ENCODE data around the gene SP4.

SP4 gene

DNA sequence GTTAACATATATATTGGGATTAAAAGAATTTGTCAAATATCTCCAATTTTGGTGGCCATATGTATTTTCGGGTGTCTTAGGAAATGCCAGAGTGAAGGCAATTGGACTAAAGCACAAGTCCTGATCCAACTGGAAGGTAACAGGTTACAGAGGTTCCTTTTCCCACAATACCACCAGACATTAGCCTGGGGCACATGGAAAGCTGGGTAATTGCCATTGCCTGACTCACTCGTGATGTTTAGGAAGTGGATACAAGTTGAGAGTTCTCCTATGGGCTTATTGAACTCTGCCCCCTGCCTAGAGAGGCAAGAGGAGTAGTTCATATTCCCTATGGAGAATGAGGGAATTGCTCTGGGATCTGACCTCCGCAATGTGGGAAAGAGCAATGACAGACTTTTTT is 120.6 kb downstream of the SP4 start:
- DNase-seq (ENCODE audit: low read depth) = no peak
- TF ChIP-seq, protein P1, sequence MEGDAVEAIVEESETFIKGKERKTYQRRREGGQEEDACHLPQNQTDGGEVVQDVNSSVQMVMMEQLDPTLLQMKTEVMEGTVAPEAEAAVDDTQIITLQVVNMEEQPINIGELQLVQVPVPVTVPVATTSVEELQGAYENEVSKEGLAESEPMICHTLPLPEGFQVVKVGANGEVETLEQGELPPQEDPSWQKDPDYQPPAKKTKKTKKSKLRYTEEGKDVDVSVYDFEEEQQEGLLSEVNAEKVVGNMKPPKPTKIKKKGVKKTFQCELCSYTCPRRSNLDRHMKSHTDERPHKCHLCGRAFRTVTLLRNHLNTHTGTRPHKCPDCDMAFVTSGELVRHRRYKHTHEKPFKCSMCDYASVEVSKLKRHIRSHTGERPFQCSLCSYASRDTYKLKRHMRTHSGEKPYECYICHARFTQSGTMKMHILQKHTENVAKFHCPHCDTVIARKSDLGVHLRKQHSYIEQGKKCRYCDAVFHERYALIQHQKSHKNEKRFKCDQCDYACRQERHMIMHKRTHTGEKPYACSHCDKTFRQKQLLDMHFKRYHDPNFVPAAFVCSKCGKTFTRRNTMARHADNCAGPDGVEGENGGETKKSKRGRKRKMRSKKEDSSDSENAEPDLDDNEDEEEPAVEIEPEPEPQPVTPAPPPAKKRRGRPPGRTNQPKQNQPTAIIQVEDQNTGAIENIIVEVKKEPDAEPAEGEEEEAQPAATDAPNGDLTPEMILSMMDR (IDR thresholded peaks at IDR 0.05; ENCODE audit: control insufficient read depth, insufficient read depth, low read depth, low read length, missing control alignments) = no peak
- no peak overlapping the region for H3K4me3 ChIP-seq (ENCODE audit: control insufficient read depth, low read depth, low read length)

DNA sequence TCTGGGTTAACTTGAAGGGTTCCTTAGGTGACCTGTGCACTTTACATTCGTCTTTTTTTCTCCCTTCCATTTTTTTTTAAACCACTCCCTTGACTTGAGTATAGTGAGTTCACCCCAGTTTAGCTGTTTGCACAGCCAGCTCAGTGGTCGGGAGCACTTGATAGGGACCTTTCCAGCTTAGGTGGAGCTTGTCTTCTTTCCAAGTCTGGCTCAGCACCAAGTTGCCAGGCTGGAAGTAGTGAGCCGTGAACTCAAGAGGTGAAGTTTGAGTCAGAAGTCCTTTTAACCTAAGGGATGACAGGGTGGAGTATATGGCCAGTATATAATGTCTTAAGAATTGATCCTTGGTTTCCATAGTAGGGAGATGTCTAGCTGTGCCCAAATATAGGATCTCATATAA is 122.2 kb downstream of the SP4 start:
- TF ChIP-seq, protein P1 (IDR thresholded peaks at IDR 0.05; ENCODE audit: control insufficient read depth, insufficient read depth, low read depth, low read length, missing control alignments) = no peak
- no peak overlapping the region for H3K4me3 ChIP-seq (ENCODE audit: control insufficient read depth, low read depth, low read length)
- no peak for DNase-seq (ENCODE audit: low read depth)

DNA sequence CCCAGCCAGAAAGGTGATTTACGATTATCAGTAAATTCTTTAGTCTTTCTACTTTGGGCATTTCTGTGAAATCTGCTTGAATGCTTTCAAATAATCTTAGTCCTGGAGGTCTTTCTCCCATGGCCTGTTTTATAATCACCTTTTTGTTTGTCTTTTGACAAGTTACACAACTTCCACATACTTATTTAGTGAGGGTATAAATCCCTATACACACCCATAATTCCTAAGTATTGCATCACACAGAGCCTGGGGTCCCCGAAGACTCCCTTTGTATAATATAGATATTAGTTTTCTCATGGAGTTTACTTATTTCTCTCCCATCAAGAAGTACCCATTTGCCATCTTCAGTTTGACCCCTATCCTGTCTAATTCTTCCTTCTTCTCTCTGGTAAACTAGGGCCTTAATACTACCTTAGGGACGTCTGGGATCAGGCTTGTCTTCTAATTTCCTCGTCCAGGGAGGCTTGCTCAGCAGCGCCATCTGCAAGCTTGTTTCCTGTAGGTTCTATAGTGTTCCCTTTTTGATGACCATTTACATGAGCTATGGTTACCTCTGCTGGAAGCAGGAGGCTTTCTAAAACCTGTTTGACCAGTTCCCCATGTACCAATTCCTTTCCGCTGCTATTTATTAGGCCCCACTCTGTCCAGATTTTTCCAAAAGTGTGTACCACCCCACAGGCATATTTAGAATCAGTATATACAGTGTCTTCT is 123.1 kb downstream of the SP4 start:
- DNase-seq (ENCODE audit: low read depth) = no peak
- no peak overlapping the region for H3K4me3 ChIP-seq (ENCODE audit: control insufficient read depth, low read depth, low read length)
- TF ChIP-seq, protein P1 (IDR thresholded peaks at IDR 0.05; ENCODE audit: control insufficient read depth, insufficient read depth, low read depth, low read length, missing control alignments) = no peak

DNA sequence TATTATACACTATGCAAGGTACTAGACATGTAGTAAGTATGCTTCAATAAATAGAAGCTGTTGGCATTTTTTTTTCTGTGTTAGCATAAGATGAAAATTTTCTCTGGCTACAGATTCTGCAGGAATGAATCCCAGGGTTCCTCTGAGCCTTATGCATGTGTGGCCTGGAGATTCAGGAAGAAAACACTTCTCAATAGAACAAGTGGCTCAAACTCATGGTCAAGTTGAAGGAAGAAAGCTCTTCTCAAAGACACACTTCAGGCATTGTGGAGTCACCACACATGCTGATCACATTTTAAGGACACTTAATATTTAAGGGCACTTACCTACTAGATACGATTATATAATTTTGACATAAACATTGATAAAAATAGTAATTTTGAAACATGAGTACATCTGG is 134.5 kb downstream of the SP4 start:
- TF ChIP-seq, protein P1 (IDR thresholded peaks at IDR 0.05; ENCODE audit: control insufficient read depth, insufficient read depth, low read depth, low read length, missing control alignments) = no peak
- H3K4me3 ChIP-seq (ENCODE audit: control insufficient read depth, low read depth, low read length) = no peak overlapping the region
- no peak for DNase-seq (ENCODE audit: low read depth)

All from AG09309 (cell line).